22Rv1 (cell line): ENCODE results near the gene MMP24.

Experiments
- CTCF ChIP-seq: fragments of 450-650 bp; IDR thresholded peaks from 2 replicates; pipeline ENCODE4 v1.5.1; 2017; ENCODE audit warnings: mild to moderate bottlenecking
- ZFX ChIP-seq: fragments of 450-650 bp; IDR thresholded peaks from 2 replicates; pipeline ENCODE4 v1.6.1; 2017; ENCODE audit warnings: antibody characterized with exemption, borderline replicate concordance

DNA sequence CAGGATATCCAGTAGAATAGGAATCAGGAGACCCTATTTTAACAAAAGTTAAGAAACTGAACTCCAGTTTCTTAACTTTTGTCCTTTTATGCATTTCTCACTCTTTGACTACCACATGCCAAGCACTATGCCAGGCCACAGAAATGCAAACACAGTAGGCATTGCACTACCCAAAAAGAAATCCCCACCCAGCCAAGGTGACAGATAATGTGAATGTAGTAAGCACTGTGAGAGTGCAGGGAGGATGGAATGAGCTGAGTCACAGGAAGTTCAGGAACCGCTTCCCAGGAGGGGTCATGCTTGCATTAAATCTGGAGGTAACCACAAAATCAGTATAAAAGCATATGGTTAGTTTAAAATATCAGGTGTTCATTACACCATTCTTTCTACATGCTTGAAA lies 85.8 kb downstream of the MMP24 start:
- no peak for TF ChIP-seq CTCF
- TF ChIP-seq ZFX, result no peak
